Mesothelial cell of epicardium (in vitro differentiated cells): ENCODE data around the gene LRRC9. TPM values are rescaled to one million over a fixed set of nuclear protein-coding genes. Genes with fewer than 3 reads are reported as not detected.
"Not testable (repeated sequence)": the region's sequence is repeated elsewhere in the genome, so short reads cannot be mapped to it uniquely, and the experiment has no call there.

Source experiments
- DNase-seq, 2 experiments: peaks; one replicate each; pipeline ENCODE4 v3.0.0; 2021; ENCODE audit warnings: low spot score in 2 of 2; ENCODE audit not compliant: unreplicated experiment in 2 of 2
- H3K27ac Mint-ChIP-seq: 2 replicates; pipeline ENCODE4 v1.8.0; 2021; ENCODE audit warnings: mixed read lengths
- H3K27me3 Mint-ChIP-seq: 2 replicates; pipeline ENCODE4 v1.8.0; 2021; ENCODE audit warnings: low read depth, mixed read lengths
- H3K36me3 Mint-ChIP-seq: 2 replicates; pipeline ENCODE4 v1.8.0; 2021; ENCODE audit warnings: mixed read lengths
- H3K4me1 Mint-ChIP-seq: 2 replicates; pipeline ENCODE4 v1.8.0; 2021; ENCODE audit warnings: mixed read lengths
- H3K4me3 Mint-ChIP-seq: 2 replicates; pipeline ENCODE4 v1.8.0; 2021; ENCODE audit warnings: mild to moderate bottlenecking, moderate library complexity, mixed read lengths
- H3K9me3 Mint-ChIP-seq: 2 replicates; pipeline ENCODE4 v1.8.0; 2021; ENCODE audit warnings: mixed read lengths
- CTCF ChIP-seq: fragments of 200-600 bp; sonication (generic); IDR thresholded peaks from one replicate; pipeline ENCODE4 v1.5.0; 2021; ENCODE audit warnings: antibody characterized with exemption; ENCODE audit not compliant: unreplicated experiment
- total RNA-seq: library from RNA; stranded (reverse); gene quantifications from 3 replicates; pipeline ENCODE4 v1.2.1, GENCODE V29; 2021

The LRRC9 gene
- total RNA-seq, 1 donor from 2014 or later: 0.45 TPM

- no peak overlapping the region for H3K27ac Mint-ChIP-seq
- no peak overlapping the region for H3K4me3 Mint-ChIP-seq
- no peaks in the 10 kb centered on the region for H3K4me1 Mint-ChIP-seq
- TF ChIP-seq CTCF: no peak
- H3K27me3 Mint-ChIP-seq: peaks cover 6% of the 10 kb centered on the region
- H3K36me3 Mint-ChIP-seq: no peaks in the 10 kb centered on the region
- H3K9me3 Mint-ChIP-seq: peaks cover 5% of the 10 kb centered on the region
- DNase-seq: no peak
Measured at GRCh38 chr14:60003991-60004390, 84.0 kb downstream of the LRRC9 start.

GRCh38 chr14:60008042-60008441, 88.1 kb downstream of the LRRC9 start:
- no peaks in the 10 kb centered on the region for H3K36me3 Mint-ChIP-seq
- DNase-seq: no peak
- peaks cover 21% of the 10 kb centered on the region for H3K9me3 Mint-ChIP-seq
- H3K4me1 Mint-ChIP-seq: no peaks in the 10 kb centered on the region
- no peak overlapping the region for H3K27ac Mint-ChIP-seq
- H3K27me3 Mint-ChIP-seq: peaks cover 6% of the 10 kb centered on the region
- no peak overlapping the region for H3K4me3 Mint-ChIP-seq
- TF ChIP-seq CTCF: no peak

- peaks cover 42% of the 10 kb centered on the region for H3K9me3 Mint-ChIP-seq
- DNase-seq, H3K27ac Mint-ChIP-seq, H3K36me3 Mint-ChIP-seq, H3K4me3 Mint-ChIP-seq, H3K27me3 Mint-ChIP-seq, H3K4me1 Mint-ChIP-seq: not testable (repeated sequence)
Measured at GRCh38 chr14:60010263-60010662, 90.3 kb downstream of the LRRC9 start.

GRCh38 chr14:60014402-60014801, 94.5 kb downstream of the LRRC9 start:
- Mint-ChIP-seq H3K9me3 (peaks cover 43% of the 10 kb centered on the region), H3K27ac (no peak overlapping the region), H3K4me3 (no peak overlapping the region), H3K36me3 (peaks cover 2% of the 10 kb centered on the region), H3K4me1 (no peaks in the 10 kb centered on the region), H3K27me3 (no peaks in the 10 kb centered on the region)
- no peak for DNase-seq
- TF ChIP-seq CTCF: no peak

GRCh38 chr14:60021619-60022018, 101.7 kb downstream of the LRRC9 start:
- DNase-seq: no peak
- no peak for TF ChIP-seq CTCF
- Mint-ChIP-seq H3K27me3 (peaks cover 8% of the 10 kb centered on the region), H3K9me3 (peaks cover 6% of the 10 kb centered on the region), H3K4me3 (no peak overlapping the region), H3K27ac (no peak overlapping the region), H3K36me3 (no peaks in the 10 kb centered on the region), H3K4me1 (no peaks in the 10 kb centered on the region)

- Mint-ChIP-seq H3K4me3 (no peak overlapping the region), H3K4me1 (no peaks in the 10 kb centered on the region), H3K9me3 (no peaks in the 10 kb centered on the region), H3K27ac (no peak overlapping the region), H3K36me3 (no peaks in the 10 kb centered on the region), H3K27me3 (peaks cover 18% of the 10 kb centered on the region)
- TF ChIP-seq CTCF: no peak
- DNase-seq: no peak
Measured at GRCh38 chr14:60025571-60025970, 105.6 kb downstream of the LRRC9 start.
